Muscle layer of duodenum (tissue), 2 donors: ENCODE results near the gene NHS.

ENCODE experiments used
- H3K27ac ChIP-seq: one replicate; pipeline ENCODE4 v1.7.0; 2013; ENCODE audit warnings: mild to moderate bottlenecking, low read length
- H3K27me3 ChIP-seq: one replicate; pipeline ENCODE4 v1.7.0; 2013; ENCODE audit warnings: low read depth, mild to moderate bottlenecking, control low read depth, low read length
- H3K36me3 ChIP-seq, 2 donors: one replicate each; pipeline ENCODE4 v1.7.0; 2013; ENCODE audit warnings: low read length in 2 of 2, control low read depth in 1 of 2, mild to moderate bottlenecking in 1 of 2; ENCODE audit not compliant: insufficient read depth in 2 of 2, control insufficient read depth in 1 of 2
- H3K4me1 ChIP-seq, 2 donors: one replicate each; pipeline ENCODE4 v1.7.0; 2013; ENCODE audit warnings: low read length in 2 of 2, mild to moderate bottlenecking in 2 of 2, control low read depth in 1 of 2, moderate library complexity in 1 of 2; ENCODE audit not compliant: insufficient read depth in 2 of 2, control insufficient read depth in 1 of 2
- H3K4me3 ChIP-seq, 2 donors: one replicate each; pipeline ENCODE4 v1.7.0; 2013; ENCODE audit warnings: low read length in 2 of 2, low read depth in 1 of 2, mild to moderate bottlenecking in 1 of 2
- H3K9me3 ChIP-seq, 2 donors: one replicate each; pipeline ENCODE4 v1.7.0; 2013; ENCODE audit warnings: low read length in 2 of 2, control low read depth in 1 of 2, mild to moderate bottlenecking in 1 of 2; ENCODE audit not compliant: control insufficient read depth in 1 of 2
- donor health status: healthy.

The NHS gene

DNA sequence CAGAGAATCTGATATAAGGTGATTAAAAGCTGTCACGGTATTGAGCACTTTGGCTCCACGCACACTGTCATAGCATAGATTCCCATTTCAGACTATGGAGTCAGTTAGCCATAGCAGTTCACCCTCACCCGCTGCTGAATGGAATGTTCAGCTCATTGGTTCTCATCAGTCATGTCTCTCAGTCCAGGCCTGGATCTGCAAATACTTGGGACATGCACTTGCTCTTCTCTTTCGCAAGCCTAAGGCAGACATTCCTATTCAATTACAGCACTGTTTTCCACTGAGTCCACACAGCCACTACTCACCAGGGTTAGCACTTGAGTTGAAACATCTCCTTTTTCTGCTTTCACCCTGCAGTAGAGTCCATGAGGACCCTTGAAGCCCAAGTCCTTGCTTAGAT, 331.7 kb downstream of the NHS start:
- Histone ChIP-seq H3K36me3 (no peaks in the 10 kb centered on the region), H3K27me3 (no peaks in the 10 kb centered on the region), H3K4me3 (no peak overlapping the region), H3K9me3 (no peaks in the 10 kb centered on the region), H3K27ac (peak overlapping the region; percentile 23), H3K4me1 (no peaks in the 10 kb centered on the region)

DNA sequence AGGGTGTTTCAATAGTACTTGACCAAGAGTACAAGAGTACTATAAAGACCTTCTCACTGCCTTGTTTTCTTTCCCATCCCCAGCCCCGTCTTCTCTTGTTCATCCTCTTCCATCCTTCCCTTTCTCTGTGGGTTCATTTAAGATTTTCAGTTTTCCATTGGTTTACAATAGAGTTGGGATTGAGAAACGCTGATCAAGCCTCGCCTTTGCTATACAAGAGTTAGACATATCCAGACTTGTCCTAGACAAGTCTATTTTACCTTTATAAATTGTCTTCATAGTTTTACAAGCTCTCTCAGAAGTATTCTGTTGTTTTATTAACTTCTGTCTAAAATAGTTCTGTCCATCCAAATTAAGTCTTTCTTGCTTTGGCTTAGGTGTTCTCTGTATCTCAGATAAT, 332.7 kb downstream of the NHS start:
- no peaks in the 10 kb centered on the region for H3K4me1 ChIP-seq
- H3K27ac ChIP-seq: no peak overlapping the region
- no peaks in the 10 kb centered on the region for H3K9me3 ChIP-seq
- H3K27me3 ChIP-seq: no peaks in the 10 kb centered on the region
- no peaks in the 10 kb centered on the region for H3K36me3 ChIP-seq
- H3K4me3 ChIP-seq: no peak overlapping the region

DNA sequence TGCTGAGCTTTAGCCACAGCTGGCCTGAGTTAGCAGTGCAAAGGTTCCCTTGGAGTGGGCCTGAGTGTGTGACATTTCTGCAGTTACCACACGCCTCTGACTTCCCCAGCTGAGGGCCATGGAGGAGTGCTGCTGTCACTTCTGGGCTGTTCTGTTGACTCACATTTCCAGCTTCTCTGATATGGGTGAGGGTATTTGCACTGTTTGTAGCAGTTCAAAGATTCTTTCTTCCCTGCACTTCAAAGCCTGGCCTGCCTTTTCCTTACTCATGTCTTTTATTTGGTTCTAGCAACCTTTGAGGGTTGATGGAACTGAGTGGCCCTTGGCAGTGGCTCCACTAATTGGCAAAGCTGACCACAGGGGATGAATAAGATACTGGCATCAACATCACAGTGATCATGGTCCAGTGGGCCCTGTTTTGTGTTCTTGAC, 335.9 kb downstream of the NHS start:
- Histone ChIP-seq H3K9me3 (no peaks in the 10 kb centered on the region), H3K27me3 (no peaks in the 10 kb centered on the region), H3K4me1 (no peaks in the 10 kb centered on the region), H3K4me3 (no peak overlapping the region), H3K36me3 (no peaks in the 10 kb centered on the region), H3K27ac (no peak overlapping the region)

DNA sequence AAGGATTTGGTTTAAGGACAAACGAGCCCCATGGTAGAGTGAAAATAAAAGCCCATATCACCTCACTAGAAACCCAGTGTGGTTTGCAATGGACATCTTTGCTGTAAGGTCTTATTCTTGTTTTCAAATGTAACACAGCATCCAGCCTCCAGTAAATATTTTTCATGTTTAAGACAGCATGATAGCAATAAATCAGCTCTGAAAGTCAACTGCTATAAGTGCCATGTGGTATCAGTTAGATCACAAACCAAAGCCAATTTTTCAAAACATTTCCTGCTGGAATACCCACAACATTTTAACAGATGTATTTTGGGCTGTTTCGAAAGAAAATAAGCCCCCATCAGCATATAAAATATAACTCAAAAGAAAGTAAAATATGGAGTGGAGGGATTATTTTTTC, 338.3 kb downstream of the NHS start:
- Histone ChIP-seq H3K9me3 (no peaks in the 10 kb centered on the region), H3K36me3 (no peaks in the 10 kb centered on the region), H3K4me3 (no peak overlapping the region), H3K27ac (no peak overlapping the region), H3K4me1 (no peaks in the 10 kb centered on the region), H3K27me3 (no peaks in the 10 kb centered on the region)

DNA sequence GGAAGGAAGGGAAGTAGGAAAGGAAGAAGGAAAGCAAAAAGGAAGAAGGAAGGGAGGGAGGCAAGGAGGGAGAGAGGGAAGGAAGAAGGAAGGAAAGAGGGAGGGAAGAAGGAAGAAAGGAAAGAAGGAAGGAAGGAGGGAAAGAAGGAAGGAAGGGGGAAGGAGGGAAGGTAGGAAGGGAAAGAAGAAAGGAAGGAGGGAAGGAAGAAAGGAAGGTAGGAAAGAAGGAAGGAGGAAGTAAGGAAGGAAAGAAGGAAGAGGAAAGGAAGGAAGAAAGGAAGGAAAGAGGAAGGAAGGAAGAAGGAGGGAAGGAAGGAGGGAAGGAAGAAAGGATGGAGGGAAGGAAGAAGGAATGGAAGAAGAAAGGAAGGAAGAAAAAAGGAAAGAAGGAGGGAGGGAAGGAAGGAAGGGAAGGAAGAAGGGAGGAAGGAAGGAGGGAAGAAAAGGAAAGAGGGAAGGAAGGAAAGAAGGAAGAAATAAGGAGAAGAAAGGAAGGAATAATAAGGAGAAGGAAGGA, 343.7 kb downstream of the NHS start:
- H3K36me3 ChIP-seq: no peaks in the 10 kb centered on the region
- no peaks in the 10 kb centered on the region for H3K9me3 ChIP-seq
- H3K4me3 ChIP-seq: no peak overlapping the region
- H3K27ac ChIP-seq: no peak overlapping the region
- H3K4me1 ChIP-seq: no peaks in the 10 kb centered on the region
- H3K27me3 ChIP-seq: no peaks in the 10 kb centered on the region

DNA sequence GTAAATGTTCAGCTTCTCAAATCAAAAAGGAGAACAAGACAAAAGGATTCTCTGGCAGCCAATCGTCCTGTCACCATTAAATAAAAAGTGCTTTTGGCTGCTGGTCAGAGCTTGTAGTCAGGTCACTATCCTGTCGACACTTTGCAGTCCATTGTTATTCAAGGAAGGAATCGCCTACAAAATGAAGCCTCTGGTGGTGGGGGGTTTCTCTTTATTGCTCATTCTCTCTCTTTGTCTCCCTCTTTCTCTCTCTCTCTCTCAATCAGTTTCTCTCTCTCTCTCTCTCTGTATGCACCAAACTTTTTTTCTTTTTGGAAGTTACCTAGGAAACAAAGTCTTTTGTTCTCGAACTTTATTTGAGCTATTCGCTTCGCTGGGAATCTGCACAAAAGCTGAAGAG, 344.7 kb downstream of the NHS start:
- no peaks in the 10 kb centered on the region for H3K27me3 ChIP-seq
- no peaks in the 10 kb centered on the region for H3K4me1 ChIP-seq
- no peaks in the 10 kb centered on the region for H3K9me3 ChIP-seq
- H3K4me3 ChIP-seq: no peak overlapping the region
- H3K27ac ChIP-seq: no peak overlapping the region
- no peaks in the 10 kb centered on the region for H3K36me3 ChIP-seq

DNA sequence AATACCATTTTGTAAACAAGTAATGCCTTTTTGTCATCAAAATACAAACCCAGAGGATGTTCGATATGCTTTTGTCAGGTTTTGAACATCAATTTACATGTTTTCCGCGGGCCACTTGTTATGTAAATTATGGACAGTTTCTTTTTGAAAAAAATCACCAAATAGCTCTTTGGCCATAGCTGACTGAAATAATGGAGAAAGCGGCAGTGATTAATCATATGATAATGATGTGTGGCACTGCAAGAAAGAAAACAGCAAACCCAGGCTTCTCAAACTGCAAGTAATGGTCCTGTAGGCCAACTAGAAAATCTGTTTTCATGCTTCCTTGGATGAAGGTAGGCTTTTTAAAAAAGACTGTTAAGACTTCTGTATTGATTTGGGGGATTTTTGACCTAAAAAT, 346.7 kb downstream of the NHS start:
- H3K4me1 ChIP-seq: no peaks in the 10 kb centered on the region
- peaks cover 0 to 10% of the 10 kb centered on the region in 2 donors for H3K36me3 ChIP-seq
- H3K27ac ChIP-seq: no peak overlapping the region
- no peaks in the 10 kb centered on the region for H3K9me3 ChIP-seq
- H3K27me3 ChIP-seq: no peaks in the 10 kb centered on the region
- H3K4me3 ChIP-seq: no peak overlapping the region

DNA sequence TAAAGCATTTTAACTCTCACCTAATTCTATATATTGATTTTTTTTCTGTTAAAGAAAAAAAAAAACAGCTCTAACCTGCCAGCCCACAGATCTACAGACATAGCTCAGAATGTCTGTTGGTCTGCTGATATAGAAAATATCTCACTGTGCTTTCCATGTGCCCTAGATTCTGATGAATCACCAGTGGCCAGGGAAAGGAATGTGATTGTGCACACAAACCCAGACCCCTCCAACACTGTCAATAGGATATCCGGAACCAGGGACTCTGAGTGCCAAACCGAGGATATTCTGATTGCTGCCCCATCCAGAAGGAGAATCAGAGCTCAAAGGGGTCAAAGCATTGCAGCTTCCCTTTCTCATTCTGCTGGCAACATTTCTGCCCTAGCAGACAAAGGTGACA, 350.2 kb downstream of the NHS start:
- Histone ChIP-seq H3K9me3 (no peaks in the 10 kb centered on the region), H3K27me3 (no peaks in the 10 kb centered on the region), H3K4me1 (no peaks in the 10 kb centered on the region), H3K4me3 (no peak overlapping the region), H3K36me3 (peaks cover 0 to 22% of the 10 kb centered on the region in 2 donors), H3K27ac (no peak overlapping the region)

DNA sequence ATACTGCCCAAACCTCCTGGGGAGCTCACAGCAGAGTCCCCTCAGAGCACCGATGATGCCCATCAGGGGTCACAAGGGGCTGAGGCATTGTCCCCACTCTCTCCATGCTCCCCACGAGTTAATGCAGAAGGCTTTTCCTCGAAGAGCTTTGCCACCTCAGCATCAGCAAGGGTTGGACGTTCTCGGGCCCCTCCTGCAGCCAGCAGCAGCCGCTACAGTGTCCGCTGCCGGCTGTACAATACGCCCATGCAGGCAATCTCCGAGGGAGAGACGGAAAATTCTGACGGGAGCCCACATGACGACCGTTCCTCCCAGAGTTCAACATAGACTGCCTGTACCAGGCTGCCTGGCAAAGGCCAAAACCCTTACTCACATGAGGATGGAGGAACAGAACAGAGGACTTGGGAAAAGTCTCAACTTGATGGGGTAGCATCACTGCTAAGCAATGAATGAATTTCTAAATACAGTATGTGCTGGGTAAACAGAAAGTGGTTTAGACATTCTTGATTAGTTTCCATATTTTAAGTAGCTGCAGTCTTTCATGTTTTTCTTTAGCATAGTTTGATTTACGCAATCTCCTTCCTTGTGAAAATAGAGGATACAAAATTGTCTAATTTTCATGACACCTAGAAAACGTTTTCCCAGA, 357.3 kb downstream of the NHS start:
- peaks cover 0 to 13% of the 10 kb centered on the region in 2 donors for H3K36me3 ChIP-seq
- H3K27me3 ChIP-seq: no peaks in the 10 kb centered on the region
- no peaks in the 10 kb centered on the region for H3K4me1 ChIP-seq
- no peaks in the 10 kb centered on the region for H3K9me3 ChIP-seq
- no peak overlapping the region for H3K27ac ChIP-seq
- H3K4me3 ChIP-seq: no peak overlapping the region

DNA sequence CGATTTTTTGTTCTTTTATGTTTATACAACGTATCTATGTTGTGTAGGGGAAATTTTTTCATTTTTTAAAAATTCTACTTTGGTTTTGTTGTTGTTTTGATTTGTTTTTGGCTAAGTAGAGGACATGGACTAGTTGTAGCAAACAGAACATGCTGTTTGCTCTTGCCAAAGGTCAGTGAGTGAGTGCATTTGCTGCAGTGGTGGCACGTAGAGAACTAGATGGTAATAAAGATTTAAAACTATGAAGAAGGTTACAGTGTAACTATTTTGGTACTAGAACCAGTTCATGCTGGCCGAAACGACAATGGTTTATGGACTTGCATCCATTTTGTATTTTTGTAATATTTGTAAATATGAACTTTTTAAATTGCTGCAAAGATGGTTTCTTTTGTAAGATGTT, 360.4 kb downstream of the NHS start:
- Histone ChIP-seq H3K27me3 (no peaks in the 10 kb centered on the region), H3K9me3 (no peaks in the 10 kb centered on the region), H3K4me3 (no peak overlapping the region), H3K27ac (peak overlapping the region; percentile 31), H3K36me3 (no peaks in the 10 kb centered on the region), H3K4me1 (no peaks in the 10 kb centered on the region)

DNA sequence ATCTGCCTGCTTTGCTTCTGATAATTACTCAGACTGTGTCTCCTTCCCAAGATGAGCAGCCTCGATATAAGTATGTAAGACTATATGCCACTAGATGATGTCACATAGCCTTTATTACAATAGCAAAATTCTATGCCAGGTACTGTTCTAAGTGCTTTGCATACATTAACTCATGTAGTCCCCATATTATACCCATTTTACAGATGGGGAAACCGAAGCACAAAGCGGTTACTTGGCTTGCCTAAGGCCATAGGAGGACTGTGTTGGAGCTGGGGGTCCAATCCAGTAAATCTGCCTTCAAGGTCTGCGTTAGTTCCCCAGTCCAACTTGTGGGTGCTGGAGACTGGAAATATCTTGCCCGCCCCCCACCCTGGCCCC, 361.5 kb downstream of the NHS start:
- H3K9me3 ChIP-seq: no peaks in the 10 kb centered on the region
- H3K36me3 ChIP-seq: no peaks in the 10 kb centered on the region
- peak overlapping the region; percentile 79 for H3K27ac ChIP-seq
- no peaks in the 10 kb centered on the region for H3K27me3 ChIP-seq
- H3K4me1 ChIP-seq: no peaks in the 10 kb centered on the region
- H3K4me3 ChIP-seq: peak overlapping the region; percentile 37 to 50
